GM23248 (cell line): ENCODE results near the gene NKX1-1.

Experiments
- EZH2 ChIP-seq: fragments of 200-600 bp; sonication (generic); IDR thresholded peaks from 2 replicates; pipeline ENCODE4 v1.6.1; 2018; ENCODE audit warnings: antibody characterized with exemption, mild to moderate bottlenecking; ENCODE audit not compliant: insufficient read depth, poor library complexity, severe bottlenecking
- EZH2phosphoT487 ChIP-seq: fragments of 200-600 bp; sonication (generic); IDR thresholded peaks from 2 replicates; pipeline ENCODE4 v1.6.1; 2018; ENCODE audit warnings: antibody characterized with exemption, moderate library complexity, mild to moderate bottlenecking, low read depth; ENCODE audit not compliant: insufficient read depth

DNA sequence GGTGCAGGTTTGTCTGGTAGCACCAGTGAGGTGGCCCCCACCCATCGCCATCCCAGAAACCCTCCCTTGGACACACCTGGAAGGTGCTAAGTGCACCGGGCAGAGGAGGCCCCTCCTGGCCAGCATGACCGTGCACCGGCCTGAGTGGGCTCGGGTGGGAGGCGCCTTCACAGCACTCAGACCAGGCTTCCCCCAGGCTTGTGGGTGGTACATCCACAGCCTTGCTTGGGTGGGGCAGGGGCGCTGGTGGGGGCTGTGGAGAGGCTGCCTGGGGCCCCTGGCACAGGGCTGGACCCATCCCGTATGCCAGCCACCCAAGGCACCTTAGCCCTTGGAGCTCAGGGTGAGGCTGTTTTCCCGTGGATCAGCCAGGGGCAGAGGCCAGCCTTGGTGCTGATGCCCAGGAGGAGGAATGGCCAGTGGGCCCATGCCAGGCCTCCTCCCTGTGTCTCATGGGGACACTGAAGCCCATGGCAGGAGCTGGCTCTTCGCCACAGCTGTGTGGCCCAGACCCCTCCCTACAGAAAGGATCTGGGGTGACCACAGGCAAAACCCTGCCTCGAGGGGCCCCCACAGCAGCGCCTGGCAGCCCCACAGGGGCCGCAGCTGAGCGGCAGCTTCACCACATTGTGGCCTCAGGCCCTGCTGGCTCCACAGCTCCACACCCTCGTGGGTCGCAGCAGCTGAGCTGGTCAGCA, 21.4 kb downstream of the NKX1-1 start:
- TF ChIP-seq EZH2: no peak
- no peak for TF ChIP-seq EZH2phosphoT487
